Prostate gland (tissue), 2 donors: ENCODE measurements around the gene SMO. TPM values are rescaled to one million over a fixed set of nuclear protein-coding genes. Genes with fewer than 3 reads are reported as not detected.
A peak's percentile ranks its signal among the peaks of the same experiment; 100 is the strongest.

Source experiments
- DNase-seq: peaks from one replicate; pipeline ENCODE4 v3.0.0-alpha.2; 2019; ENCODE audit warnings: low spot score
- H3K27ac ChIP-seq, 2 donors: fragments of 200-600 bp; sonication (generic); 2 replicates each; pipeline ENCODE4 v1.5.1; 2017 to 2019
- H3K27me3 ChIP-seq: fragments of 200-600 bp; sonication (generic); replicated peaks from 2 replicates; pipeline ENCODE4 v1.5.1; 2019; ENCODE audit not compliant: insufficient read depth
- H3K36me3 ChIP-seq, 2 donors: fragments of 200-600 bp; sonication (generic); 1 replicate in 1 of 2; 2 replicates in 1 of 2; pipeline versions ENCODE4 v1.5.1 to v1.8.1; 2017 to 2019
- H3K4me1 ChIP-seq: fragments of 200-600 bp; sonication (generic); replicated peaks from 2 replicates; pipeline ENCODE4 v1.5.1; 2019
- H3K4me3 ChIP-seq, 2 donors: fragments of 200-600 bp; sonication (generic); 2 replicates each; pipeline ENCODE4 v1.5.1; 2017 to 2019
- H3K9me3 ChIP-seq: fragments of 200-600 bp; sonication (generic); 2 replicates; pipeline ENCODE4 v1.5.1; 2017
- POLR2A ChIP-seq: fragments of 450-650 bp; IDR thresholded peaks from one replicate; pipeline ENCODE4 v1.6.1; 2016; ENCODE audit warnings: antibody characterized with exemption, mild to moderate bottlenecking
- POLR2AphosphoS5 ChIP-seq: sonication (generic); formaldehyde crosslinking; IDR thresholded peaks from one replicate; pipeline ENCODE4 v1.6.1; 2017; ENCODE audit warnings: antibody characterized with exemption
- WGBS: methylation state at CpG from one replicate; pipeline ENCODE4 v1.1.5; 2018; 5-methylcytosine and 5-hydroxymethylcytosine counted together
- intact Hi-C: fragments of 100-400 bp; cut with DNase I; formaldehyde crosslinking; loops from one replicate; pipeline ENCODE4 v1.14.2; 2022
- total RNA-seq, 2 donors: library from RNA; depleted of rRNA; stranded (reverse); fragments of >200 nt; gene quantifications; one replicate each; pipeline ENCODE4 v1.1.0, GENCODE V29; 2016
- TF ChIP-seq, protein P1 (sequence below), 4 experiments: fragments of 200-600 bp in 2 of 4; fragments of 450-650 bp in 2 of 4; sonication (generic) in 2 of 4; IDR thresholded peaks; 1 replicate in 3 of 4; 2 replicates in 1 of 4; pipeline ENCODE4 v1.5.1; 2016 to 2019; ENCODE audit warnings: antibody characterized with exemption in 4 of 4, mild to moderate bottlenecking in 2 of 4, moderate library complexity in 2 of 4

SMO gene
- total RNA-seq, 2 donors from 2014 or later: 23.2 to 32.9 TPM

DNA sequence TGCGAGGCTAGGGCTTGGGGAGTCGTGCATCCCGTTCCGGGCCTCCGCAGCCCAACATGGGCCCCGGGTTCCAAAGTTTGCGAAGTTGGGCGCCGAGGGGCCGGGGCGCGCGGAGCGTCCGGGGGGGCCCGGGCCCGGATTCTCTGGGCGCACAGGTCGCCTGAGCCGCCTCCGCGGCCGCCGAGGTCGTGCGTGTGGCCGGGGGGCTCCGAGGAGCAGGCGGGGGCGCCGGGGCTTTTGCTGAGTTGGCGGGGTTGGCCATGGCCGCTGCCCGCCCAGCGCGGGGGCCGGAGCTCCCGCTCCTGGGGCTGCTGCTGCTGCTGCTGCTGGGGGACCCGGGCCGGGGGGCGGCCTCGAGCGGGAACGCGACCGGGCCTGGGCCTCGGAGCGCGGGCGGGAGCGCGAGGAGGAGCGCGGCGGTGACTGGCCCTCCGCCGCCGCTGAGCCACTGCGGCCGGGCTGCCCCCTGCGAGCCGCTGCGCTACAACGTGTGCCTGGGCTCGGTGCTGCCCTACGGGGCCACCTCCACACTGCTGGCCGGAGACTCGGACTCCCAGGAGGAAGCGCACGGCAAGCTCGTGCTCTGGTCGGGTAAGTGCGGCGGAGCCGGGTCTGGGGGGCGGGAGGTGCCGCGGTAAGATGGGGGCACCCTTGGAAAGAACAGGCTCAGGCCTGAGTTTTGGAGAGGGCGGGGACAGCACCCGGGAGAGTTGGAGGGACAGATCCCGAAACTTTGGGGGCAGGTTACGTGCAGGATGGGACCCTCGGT, 643 bp downstream of the SMO start:
- Histone ChIP-seq H3K9me3 (no peaks in the 10 kb centered on the region), H3K36me3 (no peaks in the 10 kb centered on the region), H3K27ac (peak overlapping the region; percentile 68 to 72), H3K4me3 (peak overlapping the region; percentile 63 to 74), H3K27me3 (no peaks in the 10 kb centered on the region), H3K4me1 (no peaks in the 10 kb centered on the region)
- DNase-seq: no peak
- intact Hi-C loops: no loop called here
- under 1% methylated on average over 37 of the region's 83 CpGs for WGBS
- TF ChIP-seq, protein P1, sequence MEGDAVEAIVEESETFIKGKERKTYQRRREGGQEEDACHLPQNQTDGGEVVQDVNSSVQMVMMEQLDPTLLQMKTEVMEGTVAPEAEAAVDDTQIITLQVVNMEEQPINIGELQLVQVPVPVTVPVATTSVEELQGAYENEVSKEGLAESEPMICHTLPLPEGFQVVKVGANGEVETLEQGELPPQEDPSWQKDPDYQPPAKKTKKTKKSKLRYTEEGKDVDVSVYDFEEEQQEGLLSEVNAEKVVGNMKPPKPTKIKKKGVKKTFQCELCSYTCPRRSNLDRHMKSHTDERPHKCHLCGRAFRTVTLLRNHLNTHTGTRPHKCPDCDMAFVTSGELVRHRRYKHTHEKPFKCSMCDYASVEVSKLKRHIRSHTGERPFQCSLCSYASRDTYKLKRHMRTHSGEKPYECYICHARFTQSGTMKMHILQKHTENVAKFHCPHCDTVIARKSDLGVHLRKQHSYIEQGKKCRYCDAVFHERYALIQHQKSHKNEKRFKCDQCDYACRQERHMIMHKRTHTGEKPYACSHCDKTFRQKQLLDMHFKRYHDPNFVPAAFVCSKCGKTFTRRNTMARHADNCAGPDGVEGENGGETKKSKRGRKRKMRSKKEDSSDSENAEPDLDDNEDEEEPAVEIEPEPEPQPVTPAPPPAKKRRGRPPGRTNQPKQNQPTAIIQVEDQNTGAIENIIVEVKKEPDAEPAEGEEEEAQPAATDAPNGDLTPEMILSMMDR (IDR thresholded peaks at IDR 0.05): no peak
- TF ChIP-seq POLR2AphosphoS5 (no peak), POLR2A (no peak)

DNA sequence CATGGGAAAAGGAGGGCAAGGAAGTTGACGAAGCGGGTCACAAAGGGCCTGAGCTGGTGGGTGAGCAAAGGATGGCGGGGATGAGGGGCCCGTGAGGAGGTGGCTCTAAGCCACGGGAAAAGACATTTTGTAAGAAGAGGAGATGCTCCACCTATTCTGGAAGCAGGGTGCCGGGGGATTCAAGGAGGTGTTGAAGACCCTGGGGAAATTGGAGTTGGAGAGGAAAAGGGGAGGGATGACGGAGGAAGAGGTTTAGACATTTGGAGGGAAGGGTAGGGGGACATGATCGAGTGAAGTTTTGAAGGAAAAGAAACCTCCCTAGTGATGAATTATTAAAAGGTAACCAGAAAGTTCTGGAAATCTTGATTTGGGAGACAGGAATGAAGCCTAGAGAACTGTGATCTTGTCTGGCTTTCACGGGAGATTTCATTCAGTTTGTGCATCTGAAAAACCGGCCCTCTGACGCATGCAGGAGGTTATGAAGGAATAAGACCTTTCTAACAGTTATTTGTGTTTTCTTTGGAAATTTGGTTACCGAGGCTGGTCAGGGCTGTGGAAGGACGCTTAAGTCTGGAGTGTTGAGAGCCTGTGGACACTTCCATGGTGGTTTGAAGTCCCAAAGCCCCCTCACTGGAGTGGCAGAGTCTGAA, 1.4 kb downstream of the SMO start:
- H3K4me1 ChIP-seq: no peaks in the 10 kb centered on the region
- H3K27ac ChIP-seq: peak overlapping the region in 1 of 2 donors; percentile 72
- intact Hi-C loops: no loop called here
- peak overlapping the region; percentile 63 to 74 for H3K4me3 ChIP-seq
- H3K27me3 ChIP-seq: no peaks in the 10 kb centered on the region
- no peak for DNase-seq
- TF ChIP-seq, protein P1 (IDR thresholded peaks at IDR 0.05): no peak
- TF ChIP-seq POLR2A (no peak), POLR2AphosphoS5 (no peak)
- WGBS: 22% methylated on average over 13 of the region's 13 CpGs
- no peaks in the 10 kb centered on the region for H3K9me3 ChIP-seq
- no peaks in the 10 kb centered on the region for H3K36me3 ChIP-seq

DNA sequence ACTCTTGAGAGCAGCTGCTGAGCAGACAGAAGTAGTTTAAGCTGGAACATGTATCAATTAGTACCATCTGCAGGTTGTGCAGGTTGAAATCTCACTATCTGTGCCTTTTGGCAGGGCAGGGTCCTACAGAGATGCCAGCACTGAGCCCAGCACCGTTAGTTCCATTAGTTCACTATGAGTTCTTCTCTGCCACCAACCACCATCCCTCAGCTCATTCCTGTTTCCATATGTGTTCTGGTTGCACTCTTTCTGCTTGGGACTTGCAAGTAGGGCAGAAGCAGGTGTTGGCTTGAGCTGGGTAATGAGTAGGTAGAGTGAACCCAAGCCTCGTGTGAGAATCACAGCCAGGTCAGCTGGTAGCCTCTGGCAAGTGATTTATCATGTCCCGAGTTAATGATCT, 2.8 kb downstream of the SMO start:
- Histone ChIP-seq H3K4me1 (no peaks in the 10 kb centered on the region), H3K4me3 (no peak overlapping the region), H3K36me3 (no peaks in the 10 kb centered on the region), H3K27ac (no peak overlapping the region), H3K9me3 (no peaks in the 10 kb centered on the region), H3K27me3 (no peaks in the 10 kb centered on the region)
- intact Hi-C loops: no loop called here
- DNase-seq: no peak
- TF ChIP-seq POLR2AphosphoS5 (no peak), POLR2A (no peak)
- TF ChIP-seq, protein P1 (IDR thresholded peaks at IDR 0.05): no peak
- 57% methylated on average over 3 of the region's 3 CpGs for WGBS

DNA sequence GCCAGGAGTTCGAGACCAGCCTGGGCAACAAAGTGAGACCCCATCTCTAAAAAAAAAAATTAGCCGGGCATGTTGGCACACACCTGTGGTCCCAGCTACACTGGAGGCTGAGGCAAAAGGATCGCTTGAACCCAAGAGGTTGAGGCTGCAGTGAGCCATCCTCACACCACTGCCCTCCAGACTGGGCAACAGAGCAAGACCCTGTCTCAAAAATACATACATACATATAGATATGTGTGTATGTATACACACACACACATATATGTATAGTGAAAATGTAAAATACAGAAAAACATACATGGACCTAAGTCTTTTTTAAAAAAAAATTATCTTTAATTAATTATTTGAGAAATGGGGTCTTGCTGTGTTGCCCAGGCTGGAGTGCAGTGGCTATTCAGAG, 5.5 kb downstream of the SMO start:
- intact Hi-C loops: no loop called here
- Histone ChIP-seq H3K27ac (no peak overlapping the region), H3K27me3 (no peaks in the 10 kb centered on the region), H3K9me3 (no peaks in the 10 kb centered on the region), H3K36me3 (no peaks in the 10 kb centered on the region), H3K4me1 (no peaks in the 10 kb centered on the region), H3K4me3 (no peak overlapping the region)
- 98% methylated on average over 3 of the region's 3 CpGs for WGBS
- DNase-seq: no peak
- TF ChIP-seq POLR2AphosphoS5: no peak
- TF ChIP-seq POLR2A: no peak
- TF ChIP-seq, protein P1 (IDR thresholded peaks at IDR 0.05): no peak
